OCI-LY7 (cell line): ENCODE measurements around the gene MKNK2. TPM values are rescaled to one million over a fixed set of nuclear protein-coding genes. Genes with fewer than 3 reads are reported as not detected.

Experiments used
- BruUV-seq: library from RNA; stranded (reverse); fragments of 400-500 nt; replicated peaks from 2 replicates; lab custom pipeline; 2021; lab: Mats Ljungman, UMichigan
- CTCF ChIA-PET: fragments of 300-600 bp; sonication (Branson Sonifier 250); formaldehyde crosslinking; loops from one replicate; lab custom pipeline; 2022; ENCODE audit warnings: antibody characterized with exemption; ENCODE audit not compliant: unreplicated experiment; lab: Charles Lee
- POLR2A ChIA-PET: fragments of 300-600 bp; sonication (Branson Sonifier 250); formaldehyde crosslinking; loops from one replicate; lab custom pipeline; 2022; ENCODE audit warnings: antibody characterized with exemption; lab: Charles Lee
- DNase-seq: peaks from one replicate; pipeline ENCODE4 v3.0.0-alpha.2; 2015; ENCODE audit warnings: low spot score
- H2AFZ ChIP-seq: fragments of 200-600 bp; sonication (generic), shearing (Covaris generic); 2 replicates; pipeline ENCODE4 v1.6.1; 2014; ENCODE audit warnings: mild to moderate bottlenecking, antibody characterized with exemption, low read length, moderate library complexity
- H3K27ac ChIP-seq: fragments of 200-600 bp; sonication (generic); 2 replicates; pipeline ENCODE4 v1.5.1; 2014; ENCODE audit warnings: mixed run types, low read depth, mild to moderate bottlenecking, moderate library complexity, low read length, inconsistent platforms; ENCODE audit not compliant: poor library complexity, severe bottlenecking
- H3K36me3 ChIP-seq: fragments of 200-600 bp; sonication (generic); 2 replicates; pipeline ENCODE4 v1.6.1; 2014; ENCODE audit warnings: mild to moderate bottlenecking, antibody characterized with exemption, low read length, moderate library complexity, mixed read lengths; ENCODE audit not compliant: insufficient read depth
- H3K4me1 ChIP-seq: fragments of 200-600 bp; sonication (generic); 2 replicates; pipeline ENCODE4 v1.5.1; 2014; ENCODE audit warnings: mild to moderate bottlenecking, low read length; ENCODE audit not compliant: insufficient read depth, poor library complexity, severe bottlenecking
- H3K4me2 ChIP-seq: fragments of 200-600 bp; sonication (generic); 2 replicates; pipeline ENCODE4 v1.6.1; 2014; ENCODE audit warnings: mild to moderate bottlenecking, low read length
- H3K4me3 ChIP-seq: fragments of 200-600 bp; sonication (generic); 2 replicates; pipeline ENCODE4 v1.5.1; 2014; ENCODE audit warnings: mild to moderate bottlenecking, low read depth, low read length; ENCODE audit not compliant: poor library complexity, severe bottlenecking
- H3K79me2 ChIP-seq: fragments of 200-600 bp; sonication (generic); 2 replicates; pipeline ENCODE4 v1.6.1; 2016; ENCODE audit warnings: low read depth, mild to moderate bottlenecking, low read length, moderate library complexity, mixed read lengths; ENCODE audit not compliant: insufficient read depth
- H3K9me2 ChIP-seq: fragments of 200-600 bp; sonication (generic); 2 replicates; pipeline ENCODE4 v1.6.1; 2016; ENCODE audit warnings: mild to moderate bottlenecking, low read length, mixed read lengths; ENCODE audit not compliant: insufficient read depth
- H3K9me3 ChIP-seq: fragments of 200-600 bp; sonication (generic); 2 replicates; pipeline ENCODE4 v1.6.1; 2014; ENCODE audit warnings: mild to moderate bottlenecking, mixed run types, low read length, mixed read lengths
- H4K20me1 ChIP-seq: fragments of 200-600 bp; sonication (generic); 2 replicates; pipeline ENCODE4 v1.6.1; 2014; ENCODE audit warnings: mild to moderate bottlenecking, antibody characterized with exemption, low read length, moderate library complexity, mixed read lengths; ENCODE audit not compliant: insufficient read depth
- CTCF ChIP-seq: fragments of 200-600 bp; sonication (generic); conservative IDR thresholded peaks from 2 replicates; pipeline ENCODE4 v1.5.1; 2014; ENCODE audit warnings: mild to moderate bottlenecking, antibody characterized with exemption, low read length, moderate library complexity, mixed read lengths
- EZH2phosphoT487 ChIP-seq: fragments of 200-600 bp; sonication (generic); IDR thresholded peaks from 2 replicates; pipeline ENCODE4 v1.6.1; 2018; ENCODE audit warnings: low read depth, borderline replicate concordance, mild to moderate bottlenecking, mixed run types, antibody characterized with exemption, low read length, moderate library complexity, mixed read lengths
- intact Hi-C: fragments of 100-400 bp; cut with micrococcal nuclease; formaldehyde crosslinking; loops from one replicate; pipeline ENCODE4 v1.10.0; 2022; ENCODE audit not compliant: unreplicated experiment
- total RNA-seq, 2 experiments: library from RNA; depleted of rRNA in 1 of 2; stranded (reverse); fragments of >200 nt in 1 of 2; shearing (Covaris generic) in 1 of 2; gene quantifications; 2 replicates each; pipeline ENCODE4 v1.2.3, GENCODE V29; 2014 to 2022

Gene MKNK2
- total RNA-seq, 2 experiments from 2014 or later, result 115 to 225 TPM

GRCh38 chr19:2010135-2010668 is 40.8 kb downstream of the MKNK2 start:
- Histone ChIP-seq H3K4me1 (peaks cover 6% of the 10 kb centered on the region), H3K9me2 (no peaks in the 10 kb centered on the region), H3K4me3 (no peak overlapping the region), H3K79me2 (peaks cover 16% of the 10 kb centered on the region; the same call in 1 of the 2 replicates), H3K4me2 (no peak overlapping the region), H3K9me3 (no peaks in the 10 kb centered on the region), H2AFZ (no peak overlapping the region), H4K20me1 (no peaks in the 10 kb centered on the region), H3K36me3 (peaks cover 34% of the 10 kb centered on the region), H3K27ac (no peak overlapping the region)
- intact Hi-C loops, result no loop called here
- no TSS peak for BruUV-seq
- DNase-seq, result no peak
- ChIA-PET CTCF (no interaction called here), POLR2A (no interaction called here)
- TF ChIP-seq CTCF, result no peak

DNA sequence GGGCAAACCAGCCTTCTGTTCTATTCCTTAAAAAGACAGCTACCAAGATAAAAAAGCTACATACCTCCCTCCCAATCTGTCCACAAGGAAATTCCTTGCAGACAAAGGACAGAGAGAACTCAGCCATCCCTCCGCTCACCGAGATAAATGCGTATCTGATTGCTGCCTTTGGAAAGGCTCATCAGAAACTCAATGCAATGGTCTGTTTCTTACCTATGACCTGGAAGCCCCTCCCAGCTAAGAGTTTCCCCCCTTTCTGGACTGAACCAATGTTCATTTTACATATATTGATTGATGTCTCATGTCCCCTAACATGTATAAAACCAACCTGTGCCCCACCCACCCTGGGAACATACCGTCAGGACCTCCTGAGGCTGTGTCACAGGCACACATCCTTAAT is 47.2 kb downstream of the MKNK2 start:
- BruUV-seq, result no TSS peak

More for the DNA sequence above, 47.2 kb downstream of the MKNK2 start:
- intact Hi-C loops, result no loop called here
- 0 out of 2 replicates have a peak, but pooled peaks cover 2% of the 10 kb centered on the region for H3K79me2 ChIP-seq
- H3K4me3 ChIP-seq, result no peak overlapping the region
- no peak overlapping the region for H3K4me2 ChIP-seq
- ChIA-PET CTCF (no interaction called here), POLR2A (interaction anchor here (0.7 kb wide), 1 partner anchor 110 kb away, joined by 3 read pairs; no protein-coding TSS in a partner anchor)
- no peaks in the 10 kb centered on the region for H3K9me3 ChIP-seq
- H4K20me1 ChIP-seq, result no peaks in the 10 kb centered on the region
- H3K4me1 ChIP-seq, result no peaks in the 10 kb centered on the region
- no peak for TF ChIP-seq CTCF
- no peak for TF ChIP-seq EZH2phosphoT487
- no peak overlapping the region for H3K27ac ChIP-seq
- no peak for DNase-seq
- H2AFZ ChIP-seq, result no peak overlapping the region
- no peaks in the 10 kb centered on the region for H3K9me2 ChIP-seq
- peaks cover 23% of the 10 kb centered on the region for H3K36me3 ChIP-seq
